Osteoblast (primary cell): ENCODE measurements around the gene BHLHE23. TPM values are rescaled to one million over a fixed set of nuclear protein-coding genes. Genes with fewer than 3 reads are reported as not detected.

Source experiments
- DNase-seq: peaks from one replicate; pipeline ENCODE4 v3.0.0; 2011; ENCODE audit warnings: low spot score, mixed read lengths; ENCODE audit not compliant: insufficient read length; ENCODE audit errors: missing footprints
- H2AFZ ChIP-seq: 2 replicates; pipeline ENCODE4 v1.6.0; 2011; ENCODE audit warnings: mild to moderate bottlenecking, low read length
- H3K27ac ChIP-seq: 2 replicates; pipeline ENCODE4 v1.5.1; 2011; ENCODE audit warnings: mild to moderate bottlenecking, low read depth, low read length, moderate library complexity
- H3K27me3 ChIP-seq: 2 replicates; pipeline ENCODE4 v1.6.0; 2012; ENCODE audit warnings: mild to moderate bottlenecking, control low read depth, inconsistent platforms, low read length, moderate library complexity; ENCODE audit not compliant: insufficient read depth
- H3K36me3 ChIP-seq: 2 replicates; pipeline ENCODE4 v1.5.1; 2011; ENCODE audit warnings: mild to moderate bottlenecking, low read length, control low read depth, moderate library complexity; ENCODE audit not compliant: insufficient read depth
- H3K4me1 ChIP-seq: 2 replicates; pipeline ENCODE4 v1.5.1; 2011; ENCODE audit warnings: mild to moderate bottlenecking, low read length, control low read depth, moderate library complexity; ENCODE audit not compliant: insufficient read depth
- H3K4me2 ChIP-seq: 2 replicates; pipeline ENCODE4 v1.6.0; 2011; ENCODE audit warnings: mild to moderate bottlenecking, low read length; ENCODE audit not compliant: insufficient read depth
- H3K4me3 ChIP-seq: fragments of 200-600 bp; sonication (generic); 3 replicates; pipeline ENCODE4 v1.5.1; 2012; ENCODE audit warnings: mild to moderate bottlenecking, low read length, inconsistent platforms; ENCODE audit not compliant: insufficient read depth
- H3K79me2 ChIP-seq: 2 replicates; pipeline ENCODE4 v1.6.0; 2012; ENCODE audit warnings: mild to moderate bottlenecking, low read length, control low read depth, inconsistent platforms; ENCODE audit not compliant: insufficient read depth
- H3K9me3 ChIP-seq: 2 replicates; pipeline ENCODE4 v1.5.1; 2011; ENCODE audit warnings: low read depth, low read length, control low read depth
- H4K20me1 ChIP-seq: 2 replicates; pipeline ENCODE4 v1.6.0; 2012; ENCODE audit warnings: mild to moderate bottlenecking, low read length, control low read depth; ENCODE audit not compliant: insufficient read depth
- CTCF ChIP-seq: IDR thresholded peaks from 2 replicates; pipeline ENCODE4 v1.5.1; 2011; ENCODE audit warnings: mild to moderate bottlenecking, low read depth, low read length, moderate library complexity; ENCODE audit errors: extremely low read depth
- total RNA-seq: library from RNA; depleted of rRNA; stranded (reverse); fragments of >200 nt; gene quantifications from 2 replicates; pipeline ENCODE4 v1.2.3, GENCODE V29; 2012

The BHLHE23 gene
- total RNA-seq, 1 donor: not detected

- no peak for TF ChIP-seq CTCF
- Histone ChIP-seq H3K27me3 (peaks cover 58% of the 10 kb centered on the region), H3K36me3 (no peaks in the 10 kb centered on the region), H3K4me2 (no peak overlapping the region), H3K4me1 (no peaks in the 10 kb centered on the region), H3K79me2 (no peaks in the 10 kb centered on the region), H3K27ac (no peak overlapping the region), H3K9me3 (no peaks in the 10 kb centered on the region), H2AFZ (no peak overlapping the region), H3K4me3 (no peak overlapping the region), H4K20me1 (no peaks in the 10 kb centered on the region)
- DNase-seq: peak; percentile 81
Observed at GRCh38 chr20:63029358-63030121, 22.8 kb upstream of the BHLHE23 start.

GRCh38 chr20:63028461-63028921 is 21.7 kb upstream of the BHLHE23 start:
- Histone ChIP-seq H3K36me3 (no peaks in the 10 kb centered on the region), H3K4me3 (no peak overlapping the region), H3K4me1 (no peaks in the 10 kb centered on the region), H3K4me2 (no peak overlapping the region), H2AFZ (no peak overlapping the region), H3K27me3 (peaks cover 66% of the 10 kb centered on the region), H4K20me1 (no peaks in the 10 kb centered on the region), H3K27ac (no peak overlapping the region), H3K9me3 (no peaks in the 10 kb centered on the region), H3K79me2 (no peaks in the 10 kb centered on the region)
- no peak for TF ChIP-seq CTCF
- DNase-seq: peak; percentile 79

GRCh38 chr20:63027922-63028389 is 21.2 kb upstream of the BHLHE23 start:
- Histone ChIP-seq H2AFZ (no peak overlapping the region), H3K4me2 (no peak overlapping the region), H3K9me3 (no peaks in the 10 kb centered on the region), H3K79me2 (no peaks in the 10 kb centered on the region), H3K27me3 (peaks cover 66% of the 10 kb centered on the region), H3K4me1 (no peaks in the 10 kb centered on the region), H3K27ac (no peak overlapping the region), H4K20me1 (no peaks in the 10 kb centered on the region), H3K4me3 (no peak overlapping the region), H3K36me3 (no peaks in the 10 kb centered on the region)
- peak; percentile 94 for DNase-seq
- TF ChIP-seq CTCF: no peak

GRCh38 chr20:63027221-63027921 is 20.6 kb upstream of the BHLHE23 start:
- no peaks in the 10 kb centered on the region for H3K4me1 ChIP-seq
- no peak for TF ChIP-seq CTCF
- no peak overlapping the region for H3K4me2 ChIP-seq
- no peaks in the 10 kb centered on the region for H3K36me3 ChIP-seq
- no peaks in the 10 kb centered on the region for H3K79me2 ChIP-seq
- DNase-seq: no peak
- no peaks in the 10 kb centered on the region for H4K20me1 ChIP-seq
- H3K4me3 ChIP-seq: no peak overlapping the region
- peaks cover 68% of the 10 kb centered on the region for H3K27me3 ChIP-seq
- no peaks in the 10 kb centered on the region for H3K9me3 ChIP-seq
- H3K27ac ChIP-seq: no peak overlapping the region
- H2AFZ ChIP-seq: no peak overlapping the region
